Measurements from ENCODE around the gene GRIK2. TPM values are rescaled to one million over a fixed set of nuclear protein-coding genes. Genes with fewer than 3 reads are reported as not detected.
A peak's percentile ranks its signal among the peaks of the same experiment; 100 is the strongest.

GRIK2 gene
- total RNA-seq, 2 donors from 2014 or later: 1.5 to 1.7 TPM

GRCh38 chr6:101738481-101738880 is 345.0 kb downstream of the GRIK2 start:
- DNase-seq (ENCODE audit: low spot score): no peak
- intact Hi-C loops (cut with DNase I): no loop called here

GRCh38 chr6:101740631-101741030 is 347.1 kb downstream of the GRIK2 start:
- intact Hi-C loops (cut with DNase I): no loop called here

GRCh38 chr6:101741474-101742171 is 348.1 kb downstream of the GRIK2 start:
- intact Hi-C loops (cut with DNase I): no loop called here
- no peak for DNase-seq (ENCODE audit: low spot score)

More at GRCh38 chr6:101740631-101741030, 347.1 kb downstream of the GRIK2 start:
- no peak for DNase-seq (ENCODE audit: low spot score)

- intact Hi-C loops (cut with DNase I): no loop called here
- no peak for DNase-seq (ENCODE audit: low spot score)
Measured at GRCh38 chr6:101747160-101747559, 353.7 kb downstream of the GRIK2 start.

GRCh38 chr6:101747716-101748115 is 354.2 kb downstream of the GRIK2 start:
- no peak for DNase-seq (ENCODE audit: low spot score)
- intact Hi-C loops (cut with DNase I): no loop called here

GRCh38 chr6:101755931-101756330 is 362.4 kb downstream of the GRIK2 start:
- intact Hi-C loops (cut with DNase I): no loop called here
- DNase-seq (ENCODE audit: low spot score): no peak

- intact Hi-C loops (cut with DNase I): no loop called here
- DNase-seq (ENCODE audit: low spot score): no peak
Measured at GRCh38 chr6:101758368-101758767, 364.9 kb downstream of the GRIK2 start.

- no peak for DNase-seq (ENCODE audit: low spot score)
- intact Hi-C loops (cut with DNase I): no loop called here
Measured at GRCh38 chr6:101760843-101761621, 367.5 kb downstream of the GRIK2 start.

GRCh38 chr6:101762851-101763250 is 369.3 kb downstream of the GRIK2 start:
- intact Hi-C loops (cut with DNase I): no loop called here
- no peak for DNase-seq (ENCODE audit: low spot score)

- no peak for DNase-seq (ENCODE audit: low spot score)
- intact Hi-C loops (cut with DNase I): no loop called here
Measured at GRCh38 chr6:101765281-101765680, 371.8 kb downstream of the GRIK2 start.

GRCh38 chr6:101770116-101770515 is 376.6 kb downstream of the GRIK2 start:
- intact Hi-C loops (cut with DNase I): no loop called here
- no peak for DNase-seq (ENCODE audit: low spot score)

GRCh38 chr6:101776919-101777350 is 383.4 kb downstream of the GRIK2 start:
- intact Hi-C loops (cut with DNase I): no loop called here

GRCh38 chr6:101777646-101778045 is 384.1 kb downstream of the GRIK2 start:
- no peak for DNase-seq (ENCODE audit: low spot score)
- intact Hi-C loops (cut with DNase I): no loop called here

More at GRCh38 chr6:101776919-101777350, 383.4 kb downstream of the GRIK2 start:
- DNase-seq (ENCODE audit: low spot score): no peak

GRCh38 chr6:101779051-101779844 is 385.7 kb downstream of the GRIK2 start:
- DNase-seq (ENCODE audit: low spot score): no peak
- intact Hi-C loops (cut with DNase I): no loop called here

- DNase-seq (ENCODE audit: low spot score): no peak
- intact Hi-C loops (cut with DNase I): no loop called here
Measured at GRCh38 chr6:101783287-101783686, 389.8 kb downstream of the GRIK2 start.

- intact Hi-C loops (cut with DNase I): no loop called here
- DNase-seq (ENCODE audit: low spot score): peak; percentile 50
Measured at GRCh38 chr6:101784094-101784493, 390.6 kb downstream of the GRIK2 start.

GRCh38 chr6:101799531-101799930 is 406.0 kb downstream of the GRIK2 start:
- intact Hi-C loops (cut with DNase I): no loop called here
- DNase-seq (ENCODE audit: low spot score): no peak

- DNase-seq (ENCODE audit: low spot score): no peak
- intact Hi-C loops (cut with DNase I): no loop called here
Measured at GRCh38 chr6:101800598-101800997, 407.1 kb downstream of the GRIK2 start.

GRCh38 chr6:101803136-101803535 is 409.6 kb downstream of the GRIK2 start:
- intact Hi-C loops (cut with DNase I): no loop called here
- no peak for DNase-seq (ENCODE audit: low spot score)

GRCh38 chr6:101806241-101806640 is 412.7 kb downstream of the GRIK2 start:
- intact Hi-C loops (cut with DNase I): no loop called here
- DNase-seq (ENCODE audit: low spot score): no peak

Data from posterior vena cava (tissue), 2 donors.